ENCODE results near the gene PRPS2.

DNA sequence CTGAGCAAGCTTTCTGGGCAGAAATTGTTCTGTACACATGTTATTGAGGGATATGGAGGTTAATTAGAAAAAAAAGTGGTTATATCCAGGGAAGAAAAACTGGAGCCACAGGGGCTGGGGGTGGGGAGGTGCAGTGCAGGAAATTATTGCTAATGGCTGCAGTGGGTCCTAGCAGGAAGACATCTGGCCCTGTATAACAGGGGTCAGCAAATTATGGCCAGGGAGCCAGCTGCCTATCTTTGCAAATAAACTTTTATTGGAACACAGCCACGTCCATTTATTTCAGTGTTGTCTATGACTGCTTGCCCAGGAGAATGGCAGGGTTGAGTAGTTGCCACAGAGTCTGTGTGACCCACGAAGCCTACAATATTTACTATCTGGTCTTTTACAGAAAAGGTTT is 23.4 kb upstream of the PRPS2 start:
- no peak for TF ChIP-seq POLR2AphosphoS5 (IDR thresholded peaks at IDR 0.05; ENCODE audit: low read depth, low read length)
- TF ChIP-seq POLR2A (IDR thresholded peaks at IDR 0.05; ENCODE audit: low read depth, low read length), result no peak
- TF ChIP-seq PAX5 (IDR thresholded peaks at IDR 0.05; ENCODE audit: insufficient read depth, low read length, severe bottlenecking), result no peak
- no peak for TF ChIP-seq POU2F2 (IDR thresholded peaks at IDR 0.05; ENCODE audit: low read depth, low read length)

Data from GM12891 (cell line).